GM18873 (cell line): ENCODE data around the gene HAL.
A peak's percentile ranks its signal among the peaks of the same experiment; 100 is the strongest.

Source experiments
- ATAC-seq: cut with Tn5 transposase; IDR thresholded peaks from one replicate; pipeline ENCODE4 v1.9.1; 2021; ENCODE audit warnings: mild to moderate bottlenecking, moderate library complexity, moderate number of reproducible peaks; ENCODE audit not compliant: unreplicated experiment, low FRiP score

HAL gene, protein sequence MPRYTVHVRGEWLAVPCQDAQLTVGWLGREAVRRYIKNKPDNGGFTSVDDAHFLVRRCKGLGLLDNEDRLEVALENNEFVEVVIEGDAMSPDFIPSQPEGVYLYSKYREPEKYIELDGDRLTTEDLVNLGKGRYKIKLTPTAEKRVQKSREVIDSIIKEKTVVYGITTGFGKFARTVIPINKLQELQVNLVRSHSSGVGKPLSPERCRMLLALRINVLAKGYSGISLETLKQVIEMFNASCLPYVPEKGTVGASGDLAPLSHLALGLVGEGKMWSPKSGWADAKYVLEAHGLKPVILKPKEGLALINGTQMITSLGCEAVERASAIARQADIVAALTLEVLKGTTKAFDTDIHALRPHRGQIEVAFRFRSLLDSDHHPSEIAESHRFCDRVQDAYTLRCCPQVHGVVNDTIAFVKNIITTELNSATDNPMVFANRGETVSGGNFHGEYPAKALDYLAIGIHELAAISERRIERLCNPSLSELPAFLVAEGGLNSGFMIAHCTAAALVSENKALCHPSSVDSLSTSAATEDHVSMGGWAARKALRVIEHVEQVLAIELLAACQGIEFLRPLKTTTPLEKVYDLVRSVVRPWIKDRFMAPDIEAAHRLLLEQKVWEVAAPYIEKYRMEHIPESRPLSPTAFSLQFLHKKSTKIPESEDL

DNA sequence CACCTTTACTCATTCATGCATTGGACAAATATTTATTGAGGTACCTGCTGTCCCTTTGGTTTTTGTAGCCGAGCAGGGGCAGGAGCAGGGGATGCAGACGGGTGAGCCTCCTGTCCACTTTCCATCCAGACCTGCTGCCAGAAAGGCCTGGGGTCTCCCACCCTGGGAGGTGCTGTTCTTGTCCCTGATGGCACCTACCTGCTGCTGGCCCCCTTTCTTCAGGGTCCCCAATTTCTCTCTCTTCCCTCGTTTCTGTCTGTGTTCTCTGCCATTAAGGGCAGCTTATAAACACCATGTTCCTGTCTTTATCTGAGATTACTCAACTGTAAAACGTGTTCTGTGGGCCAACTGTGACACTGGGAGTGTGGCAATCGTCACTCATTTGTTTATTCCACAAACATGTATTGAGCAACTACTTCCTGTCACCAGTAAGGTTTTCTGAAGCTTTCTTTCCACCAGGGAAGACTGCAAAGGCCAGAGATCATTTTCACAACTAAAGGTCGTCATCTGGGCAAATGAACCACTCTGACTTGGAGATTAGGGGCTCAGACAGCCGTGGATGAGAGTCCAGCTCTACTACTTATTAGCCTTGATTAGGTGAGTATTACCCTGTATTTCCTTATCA, at the start of gene HAL:
Gene HAL (minus strand): TSS at position 311 of the 625 bp plus-strand sequence. CDS start 434 bp downstream, outside the sequence.
- no peak for ATAC-seq

DNA sequence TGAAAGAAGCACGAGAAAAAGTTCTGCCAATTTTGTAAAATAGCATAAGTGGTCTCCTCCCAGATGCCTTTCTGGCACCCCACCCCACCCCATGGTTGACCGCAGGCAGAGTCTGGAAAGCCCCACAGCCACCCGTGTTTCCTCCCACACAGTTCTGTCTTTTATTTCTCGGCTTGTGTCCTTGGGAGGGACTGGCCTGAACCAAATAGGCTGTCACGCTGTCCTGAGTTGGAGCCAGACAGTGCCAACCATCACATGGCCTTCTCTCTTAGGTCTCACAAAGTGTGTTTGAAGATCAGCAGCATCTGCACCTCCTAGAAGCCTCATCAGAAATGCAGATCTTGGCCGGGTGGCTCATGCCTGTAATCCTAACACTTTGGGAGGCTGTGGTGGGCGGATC, 49.4 kb upstream of the HAL start:
- ATAC-seq: no peak

DNA sequence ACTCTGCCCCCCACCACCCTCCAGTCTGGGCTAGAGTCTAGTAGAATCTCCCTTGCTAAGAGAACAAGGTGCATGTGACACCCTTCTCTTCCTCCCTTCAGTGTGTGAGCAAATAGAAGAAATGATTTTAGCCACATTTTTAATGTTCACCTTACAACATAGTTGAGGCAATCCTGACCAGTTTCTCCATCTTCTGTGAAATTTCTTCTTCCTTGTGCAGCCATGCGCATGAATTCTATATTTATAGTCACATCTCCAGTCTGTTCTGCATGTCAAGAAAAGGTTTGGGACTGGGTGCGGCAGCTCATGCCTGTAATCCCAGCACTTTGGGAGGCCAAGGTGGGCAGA, 48.8 kb upstream of the HAL start:
- no peak for ATAC-seq

DNA sequence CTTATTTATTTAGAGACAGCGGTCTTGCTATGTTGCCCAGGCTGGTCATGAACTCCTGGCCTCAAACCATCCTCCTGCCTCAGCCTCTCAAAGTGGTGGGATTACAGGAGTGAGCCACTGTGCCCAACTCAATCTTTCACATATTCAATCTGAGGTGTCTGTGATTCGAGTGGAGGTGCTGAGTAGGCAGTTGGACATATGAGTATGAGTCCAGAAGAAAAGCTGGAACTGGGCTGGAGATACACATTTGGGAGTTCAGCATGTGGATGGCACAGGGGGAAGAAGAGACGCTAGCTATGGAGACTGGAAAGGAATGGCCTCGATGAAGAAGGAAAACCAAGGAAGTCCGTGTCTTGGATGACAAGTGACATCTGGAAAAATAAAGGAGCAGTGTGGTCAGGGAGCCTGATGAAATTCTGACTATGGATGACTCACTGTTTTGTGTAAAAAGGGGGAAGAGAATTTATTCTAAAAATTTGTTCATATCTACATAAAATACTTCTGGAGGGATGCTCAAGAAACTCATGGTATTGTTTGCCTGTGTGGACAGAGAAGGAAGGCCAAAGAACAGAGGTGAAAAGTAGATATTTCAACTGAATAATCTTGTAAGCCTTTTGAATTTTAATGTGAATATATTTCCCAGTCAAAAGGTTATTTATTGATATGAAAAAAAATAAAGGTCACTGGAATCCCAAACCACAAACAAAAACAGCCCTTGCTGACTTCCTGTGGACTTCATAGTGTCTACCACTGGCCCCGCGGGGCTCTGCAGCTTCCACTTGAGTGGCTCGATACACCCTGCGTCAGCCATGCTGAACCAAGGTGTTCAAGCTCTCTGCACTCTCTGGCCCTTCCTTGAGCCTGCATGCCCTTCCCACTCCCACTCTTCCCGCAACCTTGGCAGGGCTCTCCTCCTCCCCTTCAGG, 48.1 kb upstream of the HAL start:
- ATAC-seq: no peak

DNA sequence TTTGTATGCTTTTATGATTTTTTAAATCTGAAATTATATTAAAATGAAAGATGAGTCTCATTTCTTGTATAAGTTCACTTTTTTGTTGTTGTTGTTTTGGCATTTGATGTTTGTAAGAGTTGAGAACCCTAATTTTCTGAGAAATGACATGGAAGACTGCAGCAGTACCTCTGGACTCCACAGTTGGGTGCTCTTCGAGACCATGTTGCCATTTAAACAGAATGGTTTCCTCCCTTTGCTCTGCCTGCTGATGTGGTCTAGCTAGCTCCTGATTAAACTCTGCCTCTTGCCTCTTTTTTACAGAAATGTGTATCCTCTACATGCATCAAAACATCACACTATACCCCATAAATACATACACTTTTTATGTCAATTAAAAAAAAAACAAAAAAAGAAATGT, 45.0 kb upstream of the HAL start:
- no peak for ATAC-seq

DNA sequence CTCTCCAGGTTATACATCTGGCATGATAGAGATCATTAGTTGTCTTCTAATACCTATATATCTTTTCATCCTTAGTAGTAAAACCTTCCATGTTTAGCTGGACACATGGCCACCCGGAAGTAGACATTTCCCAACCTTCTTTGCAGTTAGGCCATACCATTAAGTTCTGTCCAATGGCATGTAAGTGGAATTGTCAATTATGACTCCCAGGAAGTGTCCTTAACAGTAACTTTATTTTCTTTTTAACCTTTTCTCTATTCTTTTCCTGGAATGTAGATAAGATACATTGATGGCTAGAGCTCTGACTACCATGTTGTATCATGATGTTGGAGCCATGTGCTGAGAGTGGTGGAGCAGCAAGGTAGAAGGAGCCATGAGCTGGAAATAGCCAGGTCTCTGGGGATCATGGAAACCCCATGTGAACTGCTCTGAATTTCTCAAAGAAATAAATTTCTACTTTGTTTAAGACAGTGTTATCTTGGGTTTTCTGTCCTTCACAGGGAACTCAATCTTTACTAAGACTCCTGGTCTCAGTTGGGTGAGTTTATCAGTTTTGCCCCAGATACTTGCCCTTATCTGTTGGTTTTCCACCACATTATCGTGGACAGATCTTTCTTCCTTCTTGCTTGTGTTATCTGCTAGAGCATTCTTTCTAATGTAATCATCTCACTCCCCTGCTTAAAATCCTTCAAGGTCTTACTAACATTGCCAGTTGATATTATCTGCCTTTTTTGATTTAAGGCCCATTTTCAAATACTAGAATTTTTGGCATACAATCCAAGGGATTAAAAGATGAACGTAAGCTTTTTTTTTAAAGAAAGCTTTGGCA, 44.4 kb upstream of the HAL start:
- no peak for ATAC-seq

DNA sequence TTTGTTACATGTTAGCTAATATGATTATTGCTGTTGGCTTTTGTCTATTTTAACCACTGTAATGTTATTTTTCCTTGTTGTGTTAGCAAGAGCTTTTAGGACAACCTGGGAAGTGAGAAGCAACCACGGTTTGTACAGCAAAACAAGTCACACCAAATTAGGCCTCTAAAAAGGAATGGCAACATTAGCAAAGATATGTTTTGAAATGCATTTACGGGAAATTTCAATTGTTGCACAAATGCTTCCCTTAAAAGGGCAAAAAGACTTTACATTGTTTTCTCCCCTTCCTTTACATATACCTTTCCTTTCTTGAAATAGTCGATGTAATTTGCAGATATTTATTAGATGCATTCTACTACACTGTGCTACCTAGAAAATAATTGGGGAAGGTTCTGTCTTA, 43.4 kb upstream of the HAL start:
- no peak for ATAC-seq

DNA sequence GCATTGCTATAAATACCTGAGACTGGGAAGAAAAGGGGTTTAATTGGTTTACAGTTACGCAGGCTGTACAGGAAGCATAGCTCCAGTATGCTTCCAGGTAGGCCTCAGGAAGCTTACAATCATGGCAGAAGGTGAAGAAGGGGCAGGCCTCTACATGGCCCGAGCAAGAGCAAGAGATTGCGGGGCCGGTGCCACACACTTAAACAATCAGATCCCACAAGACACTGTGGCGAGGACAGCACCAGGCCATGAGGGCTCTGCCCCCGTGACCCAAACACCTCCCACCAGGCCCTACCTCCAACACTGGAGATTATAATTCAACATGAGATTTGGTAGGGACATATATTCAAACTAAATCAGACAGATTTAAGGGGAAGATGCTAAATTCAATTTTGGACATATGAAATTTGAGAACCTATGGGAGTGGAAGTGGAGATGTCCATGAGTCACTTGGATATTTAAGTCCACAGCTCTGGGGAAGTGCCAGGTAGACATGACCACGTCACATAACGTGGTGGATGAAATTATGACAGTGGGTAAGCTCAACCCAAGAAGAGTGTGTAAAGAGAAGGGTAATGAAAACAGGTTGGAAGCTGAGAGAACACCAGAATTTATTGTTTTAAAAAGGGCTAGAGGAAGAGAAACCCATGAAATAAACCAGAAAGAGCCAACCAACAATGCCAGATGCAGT, 40.8 kb upstream of the HAL start:
- ATAC-seq: no peak

DNA sequence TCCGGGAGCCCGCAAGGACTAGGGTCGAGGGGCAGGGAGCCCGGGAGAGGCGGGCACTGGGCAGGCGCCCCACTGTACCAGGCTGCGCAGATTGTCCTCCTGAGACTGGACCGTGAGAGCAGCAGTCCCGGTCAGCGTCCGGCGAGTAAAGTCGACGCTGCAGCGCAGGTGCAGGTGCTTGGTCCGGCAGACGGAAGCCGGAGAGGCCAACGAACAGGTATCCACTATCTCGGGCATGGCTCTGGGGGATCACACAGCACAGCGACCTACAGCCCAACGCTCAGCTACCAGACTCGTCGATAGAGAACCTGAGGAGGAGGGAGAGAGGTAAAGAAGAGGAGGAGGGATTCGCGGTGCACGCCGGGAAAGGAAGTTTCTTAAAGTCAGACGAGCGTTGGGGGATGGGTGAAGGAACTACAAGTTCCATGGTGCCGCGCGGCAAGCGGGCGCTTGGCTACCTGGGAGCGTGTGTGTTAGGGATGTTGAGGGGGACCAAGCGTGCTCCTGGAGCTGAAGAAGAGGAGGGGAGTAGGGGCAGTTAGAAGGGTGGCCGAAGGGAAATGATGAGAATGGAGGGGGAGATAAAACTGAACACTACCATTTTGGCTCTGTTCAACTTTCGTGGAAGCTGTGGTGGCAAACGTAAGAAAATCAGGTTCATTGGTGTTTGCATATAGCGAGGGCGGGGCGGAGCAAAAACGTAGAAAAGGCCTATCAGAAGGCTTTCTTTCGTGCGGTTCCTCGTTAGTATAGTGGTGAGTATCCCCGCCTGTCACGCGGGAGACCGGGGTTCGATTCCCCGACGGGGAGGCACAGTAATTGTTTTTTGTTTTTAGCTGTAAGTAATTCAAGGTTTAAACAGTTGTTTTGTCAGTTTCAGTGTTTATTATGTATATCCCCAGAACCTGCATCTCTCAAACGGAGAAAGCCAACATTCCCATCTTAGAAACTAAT, 39.4 kb upstream of the HAL start, which contains the start of gene LTA4H:
Gene LTA4H (minus strand): TSS at position 305 of the 954 bp plus-strand sequence. CDS start 68 bp downstream, at position 237.
- peak; percentile 89 for ATAC-seq

DNA sequence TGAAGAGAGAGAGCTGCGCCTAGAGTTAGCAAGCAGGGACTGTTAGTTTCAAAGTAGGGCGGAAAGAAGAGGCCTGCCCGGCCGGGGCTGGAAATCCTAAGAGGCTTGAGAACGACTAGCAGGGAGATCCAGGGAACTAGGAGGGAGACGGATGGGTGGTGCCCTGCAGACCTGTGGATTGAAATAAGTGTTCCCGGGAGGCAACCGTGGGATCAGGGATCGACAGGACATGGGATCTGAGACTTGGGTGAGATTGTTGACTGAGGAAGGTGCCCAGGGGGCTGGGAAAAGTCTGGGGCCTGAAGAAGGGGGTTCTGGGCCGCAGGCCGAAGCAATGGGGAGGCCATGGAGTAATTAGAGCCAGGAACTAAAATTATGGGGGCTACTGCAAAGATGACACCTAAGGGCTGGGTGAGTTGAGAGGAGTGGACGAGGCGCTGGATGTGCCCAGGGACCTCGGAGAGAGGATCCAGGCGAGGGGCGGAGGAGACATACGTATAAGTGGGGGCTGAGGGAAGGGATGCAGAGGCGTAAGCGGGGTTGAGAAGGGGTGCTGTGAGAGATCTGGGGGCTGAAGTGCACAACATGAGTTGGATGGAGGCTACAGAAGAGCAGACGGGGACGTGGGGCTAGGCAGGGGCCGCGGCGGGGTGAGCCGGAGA, 38.6 kb upstream of the HAL start:
- peak; percentile 9 for ATAC-seq

DNA sequence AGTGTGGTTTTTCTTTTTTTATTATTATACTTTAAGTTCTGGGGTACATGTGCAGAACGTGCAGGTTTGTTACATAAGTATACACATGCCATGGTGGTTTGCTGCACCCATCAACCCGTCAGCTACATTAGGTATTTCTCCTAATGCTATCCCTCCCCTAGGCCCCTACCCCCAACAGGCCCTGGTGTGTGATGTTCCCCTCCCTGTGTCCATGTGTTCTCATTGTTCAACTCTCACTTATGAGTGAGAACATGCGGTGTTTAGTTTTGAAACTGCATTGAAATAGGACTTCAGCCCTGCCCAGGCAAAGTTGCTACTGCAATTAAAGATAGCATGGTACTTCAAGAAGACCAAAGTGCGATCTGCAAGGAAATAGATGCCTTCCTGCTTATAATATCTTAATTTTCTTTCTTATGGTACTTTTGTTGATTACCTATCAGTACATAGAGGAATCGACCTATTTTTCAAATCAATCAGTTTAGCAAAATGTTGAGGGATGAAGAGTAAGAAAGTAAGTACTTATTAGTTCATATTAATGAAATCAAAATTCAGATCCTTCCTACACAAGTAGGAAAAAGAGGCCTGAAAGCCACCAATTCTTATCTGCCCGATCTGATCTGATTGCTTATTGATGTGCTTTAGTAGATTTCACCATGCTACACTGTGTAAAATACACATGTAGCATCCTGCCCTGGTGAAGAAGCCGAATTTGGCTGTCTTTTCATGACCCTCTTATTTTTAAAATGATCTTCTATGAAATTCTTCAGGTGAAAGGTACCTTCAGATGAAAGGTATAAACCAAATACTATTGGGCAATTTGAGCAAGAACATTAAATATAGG, 37.6 kb upstream of the HAL start:
- no peak for ATAC-seq

DNA sequence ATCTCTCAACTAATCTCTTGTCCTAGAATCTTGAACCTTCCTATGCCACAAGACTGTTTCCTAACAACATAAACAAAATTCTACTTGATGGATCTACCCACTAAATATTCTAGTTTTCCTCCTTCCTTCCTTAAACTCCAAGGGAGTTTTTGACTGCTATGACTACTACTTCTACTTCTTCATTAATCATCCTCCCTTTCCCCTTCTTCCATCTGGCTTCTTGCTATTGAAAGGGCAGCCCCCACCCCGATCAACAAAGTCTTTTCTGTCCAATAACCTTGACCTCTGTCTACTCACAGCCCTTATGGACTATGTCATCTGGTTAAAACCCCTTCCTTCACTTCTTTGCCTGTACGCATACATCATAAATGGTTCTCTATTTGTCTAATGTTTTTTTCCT, 33.7 kb upstream of the HAL start:
- ATAC-seq: no peak

DNA sequence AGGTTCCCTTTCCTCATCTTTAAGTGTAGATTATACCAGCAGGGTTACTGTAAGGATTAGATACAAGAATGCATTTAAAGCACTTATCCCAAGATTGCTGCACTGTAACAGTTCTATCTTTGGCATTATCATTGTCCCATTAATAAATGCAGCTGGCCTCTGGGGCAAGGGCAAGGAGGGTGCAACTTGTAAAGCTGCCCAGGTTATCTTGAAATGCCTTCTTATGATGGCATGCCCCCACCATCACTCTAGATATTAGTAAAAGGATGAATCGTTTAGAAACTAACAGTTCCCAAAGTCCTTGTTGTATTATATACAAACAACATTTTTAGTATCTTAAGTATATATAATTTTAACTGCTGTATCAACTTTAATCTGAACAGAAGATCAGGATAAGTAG, 32.4 kb upstream of the HAL start:
- no peak for ATAC-seq

DNA sequence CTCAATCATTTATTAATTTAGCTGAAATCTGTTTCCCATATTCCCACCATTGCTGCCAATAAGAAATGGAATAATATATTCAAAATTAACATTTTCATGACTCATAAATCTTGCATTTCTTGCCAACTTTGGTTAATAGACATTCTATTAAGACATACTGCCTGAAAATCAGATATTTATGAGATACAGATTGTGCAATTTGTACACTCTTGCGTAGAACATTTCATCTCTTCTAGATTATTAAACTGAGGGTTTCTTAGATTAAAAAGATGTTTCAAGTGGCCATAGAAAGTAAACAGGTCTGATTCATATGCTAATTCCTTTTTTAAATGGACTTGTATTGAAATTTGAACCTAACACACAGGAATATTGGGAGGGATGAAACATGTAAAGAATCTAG, 30.2 kb upstream of the HAL start:
- ATAC-seq: no peak

DNA sequence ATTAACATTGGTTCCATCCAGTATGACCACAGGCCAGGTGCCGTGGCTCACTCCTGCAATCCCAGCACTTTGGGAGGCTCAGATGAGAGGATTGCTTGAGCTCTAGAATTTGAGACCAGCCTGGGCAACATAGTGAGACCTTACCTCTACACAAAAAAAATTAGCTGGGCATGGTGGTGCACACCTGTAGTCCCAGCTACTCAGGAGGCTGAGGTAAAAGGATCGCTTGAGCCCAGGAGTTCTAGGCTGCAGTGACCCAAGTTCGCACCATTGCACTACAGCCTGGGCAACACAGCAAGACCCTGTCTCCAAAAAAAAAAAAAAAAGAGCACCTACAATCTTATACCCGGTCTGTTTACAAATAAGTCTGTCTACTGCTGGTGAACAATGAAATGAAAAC, 29.4 kb upstream of the HAL start:
- no peak for ATAC-seq

DNA sequence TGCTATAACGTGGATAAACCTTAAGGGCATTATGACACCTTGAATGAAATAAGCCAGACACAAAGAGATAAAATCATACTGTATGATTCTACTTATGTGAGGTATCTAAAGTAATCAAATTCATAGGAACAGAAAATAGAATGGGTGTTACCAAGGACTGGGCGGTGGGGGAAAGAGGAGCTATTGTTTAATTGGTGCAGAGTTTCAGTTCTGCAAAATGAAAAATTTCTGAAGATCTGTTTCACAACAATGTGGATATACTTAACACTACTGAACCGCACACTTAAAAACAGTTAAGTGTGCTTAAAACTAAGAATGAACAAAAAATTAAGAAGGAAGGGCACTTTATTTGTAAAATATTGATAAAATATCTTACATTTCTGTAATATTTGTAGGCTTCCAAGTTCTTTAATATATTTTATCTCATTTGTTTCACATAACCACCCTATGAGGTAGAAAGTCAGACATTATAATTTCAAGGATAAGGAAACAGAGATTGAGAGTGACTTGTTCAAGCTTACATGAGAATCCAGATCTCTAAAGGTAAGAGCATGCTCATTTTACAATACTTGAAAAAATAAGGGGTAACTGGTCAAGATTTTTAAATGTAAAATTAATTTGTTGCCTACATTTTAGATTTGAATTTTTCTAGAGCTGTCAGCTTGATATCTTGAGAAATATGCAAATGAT, 24.3 kb upstream of the HAL start:
- peak; percentile 79 for ATAC-seq
